Chondrocyte (in vitro differentiated cells): ENCODE measurements around the gene ANAPC7. TPM values are rescaled to one million over a fixed set of nuclear protein-coding genes. Genes with fewer than 3 reads are reported as not detected.
"Not testable (repeated sequence)": the region's sequence is repeated elsewhere in the genome, so short reads cannot be mapped to it uniquely, and the experiment has no call there.

Experiments
- DNase-seq: peaks from one replicate; pipeline ENCODE4 v3.0.0; 2021; ENCODE audit warnings: mixed read lengths, low spot score
- H3K27ac Mint-ChIP-seq: one replicate; pipeline ENCODE4 v1.8.0; 2021; ENCODE audit warnings: mild to moderate bottlenecking, moderate library complexity, mixed read lengths; ENCODE audit not compliant: unreplicated experiment
- H3K27me3 Mint-ChIP-seq: 2 replicates; pipeline ENCODE4 v1.8.0; 2021; ENCODE audit warnings: low read depth, mixed read lengths
- H3K36me3 Mint-ChIP-seq: 2 replicates; pipeline ENCODE4 v1.8.0; 2021; ENCODE audit warnings: low read depth, mixed read lengths
- H3K4me1 Mint-ChIP-seq: 2 replicates; pipeline ENCODE4 v1.8.0; 2021; ENCODE audit warnings: low read depth, mild to moderate bottlenecking, mixed read lengths
- H3K4me3 Mint-ChIP-seq: one replicate; pipeline ENCODE4 v1.8.0; 2021; ENCODE audit warnings: mild to moderate bottlenecking, moderate library complexity, mixed read lengths; ENCODE audit not compliant: unreplicated experiment
- H3K9me3 Mint-ChIP-seq: 2 replicates; pipeline ENCODE4 v1.8.0; 2021; ENCODE audit warnings: low read depth, mixed read lengths
- CTCF ChIP-seq: fragments of 200-600 bp; sonication (generic); IDR thresholded peaks from 2 replicates; pipeline ENCODE4 v1.5.0; 2021; ENCODE audit warnings: antibody characterized with exemption, mild to moderate bottlenecking, moderate library complexity
- total RNA-seq: library from RNA; stranded (reverse); gene quantifications from 3 replicates; pipeline ENCODE4 v1.2.1, GENCODE V29; 2021

The ANAPC7 gene
- total RNA-seq, 1 donor from 2014 or later, result 35.4 TPM

- H3K27me3 Mint-ChIP-seq, result no peaks in the 10 kb centered on the region
- no peaks in the 10 kb centered on the region for H3K9me3 Mint-ChIP-seq
- H3K27ac Mint-ChIP-seq, result no peak overlapping the region
- DNase-seq, result no peak
- H3K4me1 Mint-ChIP-seq, result peaks cover 4% of the 10 kb centered on the region
- peaks cover 25% of the 10 kb centered on the region for H3K36me3 Mint-ChIP-seq
- no peak for TF ChIP-seq CTCF
- no peak overlapping the region for H3K4me3 Mint-ChIP-seq
Observed at GRCh38 chr12:110436231-110436630, 32.7 kb upstream of the ANAPC7 start.

GRCh38 chr12:110431957-110432587, 28.6 kb upstream of the ANAPC7 start:
- no peak for DNase-seq
- H3K27me3 Mint-ChIP-seq, result no peaks in the 10 kb centered on the region
- no peak overlapping the region for H3K27ac Mint-ChIP-seq
- no peaks in the 10 kb centered on the region for H3K9me3 Mint-ChIP-seq
- no peak overlapping the region for H3K4me3 Mint-ChIP-seq
- peaks cover 21% of the 10 kb centered on the region for H3K36me3 Mint-ChIP-seq
- no peak for TF ChIP-seq CTCF
- H3K4me1 Mint-ChIP-seq, result peaks cover 4% of the 10 kb centered on the region

DNA sequence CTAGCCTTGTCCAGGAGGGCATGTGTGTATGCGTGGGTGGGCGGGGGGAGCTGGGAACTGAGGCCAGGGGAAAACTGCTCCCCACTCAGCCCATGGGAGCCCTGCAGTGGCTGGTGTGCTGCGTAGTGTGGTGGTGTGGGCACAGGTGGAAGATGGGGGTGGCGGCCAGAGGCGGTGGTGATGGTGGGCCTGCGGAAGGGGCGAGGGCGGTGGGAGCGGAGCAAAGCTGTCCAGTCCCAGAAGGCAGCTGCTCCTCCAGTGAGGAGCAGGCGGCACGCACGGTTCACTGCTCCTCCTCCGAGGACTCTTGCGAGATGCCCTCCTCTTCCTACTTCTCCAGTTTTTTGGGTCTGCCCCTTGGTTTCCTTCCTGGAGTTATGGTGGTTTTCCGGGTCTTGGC, 26.2 kb upstream of the ANAPC7 start:
- H3K4me3 Mint-ChIP-seq, H3K4me1 Mint-ChIP-seq, H3K9me3 Mint-ChIP-seq, H3K27me3 Mint-ChIP-seq, DNase-seq, H3K36me3 Mint-ChIP-seq, H3K27ac Mint-ChIP-seq: not testable (repeated sequence)

DNA sequence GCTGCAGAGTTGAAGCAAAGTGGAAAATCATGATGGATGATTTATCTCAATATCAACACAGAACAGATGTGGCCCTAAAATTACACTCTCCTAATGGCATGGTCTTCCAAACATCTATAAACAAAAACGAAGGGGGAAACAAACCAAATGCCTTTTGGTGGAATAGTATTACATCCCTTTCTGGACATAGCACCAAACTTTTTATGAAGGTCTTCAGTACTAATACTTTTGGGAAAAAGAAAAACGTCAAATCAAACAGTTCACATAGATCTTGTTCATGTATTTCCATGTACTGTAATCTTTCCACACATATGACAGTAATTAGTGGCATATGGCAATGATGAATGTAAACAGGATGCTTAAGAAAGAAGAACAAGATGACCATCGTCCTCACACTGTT, 22.9 kb upstream of the ANAPC7 start:
- Mint-ChIP-seq H3K27me3 (no peaks in the 10 kb centered on the region), H3K36me3 (no peaks in the 10 kb centered on the region), H3K27ac (no peak overlapping the region), H3K4me1 (peaks cover 9% of the 10 kb centered on the region), H3K9me3 (no peaks in the 10 kb centered on the region), H3K4me3 (no peak overlapping the region)
- DNase-seq, result no peak
- no peak for TF ChIP-seq CTCF

GRCh38 chr12:110424237-110424636, 20.7 kb upstream of the ANAPC7 start:
- no peak for TF ChIP-seq CTCF
- H3K36me3 Mint-ChIP-seq, result no peaks in the 10 kb centered on the region
- H3K4me1 Mint-ChIP-seq, result peaks cover 7% of the 10 kb centered on the region
- no peak overlapping the region for H3K27ac Mint-ChIP-seq
- no peak overlapping the region for H3K4me3 Mint-ChIP-seq
- no peak for DNase-seq
- H3K27me3 Mint-ChIP-seq, result no peaks in the 10 kb centered on the region
- no peaks in the 10 kb centered on the region for H3K9me3 Mint-ChIP-seq

- Mint-ChIP-seq H3K9me3 (no peaks in the 10 kb centered on the region), H3K4me3 (no peak overlapping the region), H3K36me3 (no peaks in the 10 kb centered on the region), H3K4me1 (peaks cover 7% of the 10 kb centered on the region), H3K27ac (no peak overlapping the region), H3K27me3 (no peaks in the 10 kb centered on the region)
- no peak for DNase-seq
- TF ChIP-seq CTCF, result no peak
Observed at GRCh38 chr12:110421701-110422100, 18.2 kb upstream of the ANAPC7 start.
